ENCODE measurements around the gene ZNF177.

Gene ZNF177

GRCh38 chr19:9430444-9430843 lies 67.6 kb downstream of the ZNF177 start:
- no peak for DNase-seq (ENCODE audit: low spot score)

GRCh38 chr19:9431475-9431874 lies 68.7 kb downstream of the ZNF177 start:
- DNase-seq (ENCODE audit: low spot score): no peak

All from SW480 (cell line).